B cell (primary cell): ENCODE measurements around the gene ADGRA3. TPM values are rescaled to one million over a fixed set of nuclear protein-coding genes. Genes with fewer than 3 reads are reported as not detected.

Experiments
- ATAC-seq: fragments of 200-7000 bp; cut with Tn5 transposase; one replicate; pipeline ENCODE4 v1.10.0; 2021; ENCODE audit warnings: low read depth, mild to moderate bottlenecking, moderate number of reproducible peaks, moderate library complexity
- CTCF ChIA-PET: fragments of 350-600 bp; sonication (Branson Sonifier 250); formaldehyde crosslinking; loops from one replicate; lab custom pipeline; 2021; ENCODE audit warnings: antibody characterized with exemption, inconsistent platforms; lab: Charles Lee
- POLR2A ChIA-PET: fragments of 350-600 bp; sonication (Branson Sonifier 250); formaldehyde crosslinking; loops from one replicate; lab custom pipeline; 2021; ENCODE audit warnings: antibody characterized with exemption; lab: Charles Lee
- DNase-seq: peaks from one replicate; pipeline ENCODE4 v3.0.0; 2013
- H2AFZ ChIP-seq: 2 replicates; pipeline ENCODE4 v1.6.1; 2012; ENCODE audit warnings: mild to moderate bottlenecking, low read depth, low read length; ENCODE audit not compliant: insufficient read depth, poor library complexity, severe bottlenecking
- H3K27ac ChIP-seq, 2 donors: 1 replicate in 1 of 2; 2 replicates in 1 of 2; pipeline ENCODE4 v1.5.1; 2012 to 2013; ENCODE audit warnings: low read length in 2 of 2, mild to moderate bottlenecking in 2 of 2, moderate library complexity in 1 of 2
- H3K27me3 ChIP-seq, 4 experiments: fragments of 200-600 bp in 1 of 4; sonication (generic) in 1 of 4; replicated peaks in 1 of 4; 1 replicate in 2 of 4; 2 replicates in 2 of 4; pipeline versions ENCODE4 v1.6.1 to v1.7.0; 2013 to 2016; ENCODE audit warnings: low read length in 3 of 4, mild to moderate bottlenecking in 2 of 4, mixed read lengths in 1 of 4, moderate library complexity in 1 of 4; ENCODE audit not compliant: insufficient read depth in 4 of 4, control insufficient read depth in 3 of 4; ENCODE audit errors: control extremely low read depth in 1 of 4
- H3K36me3 ChIP-seq, 2 experiments: replicated peaks in 1 of 2; 1 replicate in 1 of 2; 2 replicates in 1 of 2; pipeline versions ENCODE4 v1.6.1 to v1.7.1; 2013; ENCODE audit warnings: low read length in 1 of 2; ENCODE audit not compliant: insufficient read depth in 2 of 2, control insufficient read depth in 1 of 2; ENCODE audit errors: control extremely low read depth in 1 of 2, extremely low read depth in 1 of 2
- H3K4me1 ChIP-seq, 2 donors: fragments of 200-600 bp in 1 of 2; sonication (generic) in 1 of 2; 1 replicate in 1 of 2; 2 replicates in 1 of 2; pipeline versions ENCODE4 v1.5.1 to v1.6.1; 2013 to 2017; ENCODE audit warnings: low read length in 2 of 2; ENCODE audit not compliant: control insufficient read depth in 2 of 2, insufficient read depth in 2 of 2
- H3K4me2 ChIP-seq: replicated peaks from 2 replicates; pipeline ENCODE3; 2012; ENCODE audit warnings: mild to moderate bottlenecking, low read depth, low read length; ENCODE audit not compliant: poor library complexity, severe bottlenecking
- H3K4me3 ChIP-seq, 5 experiments: fragments of 200-600 bp in 1 of 5; sonication (generic) in 1 of 5; 1 replicate in 3 of 5; 2 replicates in 2 of 5; pipeline versions ENCODE4 v1.5.1 to v1.7.0; 2011 to 2016; ENCODE audit warnings: low read length in 4 of 5, mild to moderate bottlenecking in 4 of 5, low read depth in 2 of 5, control low read depth in 1 of 5, moderate library complexity in 1 of 5; ENCODE audit not compliant: insufficient read depth in 1 of 5; ENCODE audit errors: control extremely low read depth in 1 of 5, extremely low read depth in 1 of 5
- H3K79me2 ChIP-seq: fragments of 200-600 bp; sonication (generic); one replicate; pipeline ENCODE4 v1.6.0; 2016; ENCODE audit warnings: low read length; ENCODE audit not compliant: control insufficient read depth, insufficient read depth
- H3K9ac ChIP-seq: fragments of 200-600 bp; sonication (generic); 2 replicates; pipeline ENCODE4 v1.6.1; 2017; ENCODE audit warnings: mild to moderate bottlenecking, low read length, moderate library complexity
- H3K9me3 ChIP-seq, 3 donors: one replicate each; pipeline versions ENCODE4 v1.6.1 to v1.7.1; 2013; ENCODE audit warnings: low read length in 2 of 3; ENCODE audit not compliant: control insufficient read depth in 2 of 3, insufficient read depth in 1 of 3; ENCODE audit errors: control extremely low read depth in 1 of 3
- H4K20me1 ChIP-seq: 2 replicates; pipeline ENCODE4 v1.6.0; 2012; ENCODE audit warnings: mild to moderate bottlenecking, low read length; ENCODE audit not compliant: insufficient read depth, control insufficient read depth, poor library complexity, severe bottlenecking
- H3K27ac Mint-ChIP-seq: one replicate; pipeline ENCODE4 v1.8.0; 2021; ENCODE audit warnings: mixed read lengths
- H3K27me3 Mint-ChIP-seq: one replicate; pipeline ENCODE4 v1.8.0; 2021; ENCODE audit warnings: mixed read lengths
- H3K4me1 Mint-ChIP-seq: one replicate; pipeline ENCODE4 v1.8.0; 2021; ENCODE audit warnings: mixed read lengths
- H3K4me3 Mint-ChIP-seq: one replicate; pipeline ENCODE4 v1.8.0; 2021; ENCODE audit warnings: mixed read lengths
- H3K9me3 Mint-ChIP-seq: one replicate; pipeline ENCODE4 v1.8.0; 2022; ENCODE audit warnings: mixed read lengths; ENCODE audit not compliant: insufficient read depth
- EZH2 ChIP-seq: IDR thresholded peaks from 2 replicates; pipeline ENCODE4 v1.6.1; 2012; ENCODE audit warnings: borderline replicate concordance, low read depth, mild to moderate bottlenecking, moderate library complexity, low read length; ENCODE audit not compliant: insufficient read depth, poor library complexity, severe bottlenecking
- WGBS: methylation state at CpG from one replicate; pipeline ENCODE4 v1.1.5; 2013; ENCODE audit warnings: missing lambda C conversion rate; ENCODE audit not compliant: insufficient coverage; 5-methylcytosine and 5-hydroxymethylcytosine counted together
- intact Hi-C: fragments of 100-400 bp; cut with micrococcal nuclease; formaldehyde crosslinking; loops from one replicate; pipeline ENCODE4 v1.10.0; 2022
- polyA plus RNA-seq: library from polyadenylated mRNA; depleted of rRNA; stranded (reverse); fragments of >200 nt; gene quantifications from 2 replicates; pipeline ENCODE4 v1.2.3, GENCODE V29; 2012
- total RNA-seq, 2 donors: library from RNA; stranded (reverse); fragments of 120-200 nt in 1 of 2; gene quantifications; 1 replicate in 1 of 2; 2 replicates in 1 of 2; pipeline versions ENCODE4 v1.2.3 to v1.2.4, GENCODE V29; 2013 to 2022
- TF ChIP-seq, protein P1 (sequence below): fragments of 200-600 bp; IDR thresholded peaks from one replicate; pipeline ENCODE4 v1.8.0; 2022; ENCODE audit warnings: antibody characterized with exemption, mild to moderate bottlenecking

The ADGRA3 gene
- total and polyA plus RNA-seq, 2 donors (not counting 1 experiment from before 2014, with no cell fraction given), result 0.25 TPM; not detected in 1

- ATAC-seq, result no peak
- H3K27me3 ChIP-seq, result no peaks in the 10 kb centered on the region
- Mint-ChIP-seq H3K9me3 (peaks cover 5% of the 10 kb centered on the region), H3K27ac (no peak overlapping the region), H3K4me1 (no peaks in the 10 kb centered on the region), H3K27me3 (no peaks in the 10 kb centered on the region), H3K4me3 (no peak overlapping the region)
- DNase-seq, result no peak
- no peaks in the 10 kb centered on the region for H3K79me2 ChIP-seq
- H3K4me2 ChIP-seq, result no peak overlapping the region
- CTCF ChIA-PET, result no interaction called here
- 64% methylated on average over 3 of the region's 6 CpGs for WGBS
- POLR2A ChIA-PET, result no interaction called here
- no peak overlapping the region for H3K4me3 ChIP-seq
- H3K9me3 ChIP-seq, result peaks cover 0 to 12% (median 1%) of the 10 kb centered on the region in 3 donors
- intact Hi-C loops, result no loop called here
- H3K9ac ChIP-seq, result no peak overlapping the region
- TF ChIP-seq, protein P1, sequence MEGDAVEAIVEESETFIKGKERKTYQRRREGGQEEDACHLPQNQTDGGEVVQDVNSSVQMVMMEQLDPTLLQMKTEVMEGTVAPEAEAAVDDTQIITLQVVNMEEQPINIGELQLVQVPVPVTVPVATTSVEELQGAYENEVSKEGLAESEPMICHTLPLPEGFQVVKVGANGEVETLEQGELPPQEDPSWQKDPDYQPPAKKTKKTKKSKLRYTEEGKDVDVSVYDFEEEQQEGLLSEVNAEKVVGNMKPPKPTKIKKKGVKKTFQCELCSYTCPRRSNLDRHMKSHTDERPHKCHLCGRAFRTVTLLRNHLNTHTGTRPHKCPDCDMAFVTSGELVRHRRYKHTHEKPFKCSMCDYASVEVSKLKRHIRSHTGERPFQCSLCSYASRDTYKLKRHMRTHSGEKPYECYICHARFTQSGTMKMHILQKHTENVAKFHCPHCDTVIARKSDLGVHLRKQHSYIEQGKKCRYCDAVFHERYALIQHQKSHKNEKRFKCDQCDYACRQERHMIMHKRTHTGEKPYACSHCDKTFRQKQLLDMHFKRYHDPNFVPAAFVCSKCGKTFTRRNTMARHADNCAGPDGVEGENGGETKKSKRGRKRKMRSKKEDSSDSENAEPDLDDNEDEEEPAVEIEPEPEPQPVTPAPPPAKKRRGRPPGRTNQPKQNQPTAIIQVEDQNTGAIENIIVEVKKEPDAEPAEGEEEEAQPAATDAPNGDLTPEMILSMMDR, result no peak
- TF ChIP-seq EZH2, result no peak
- no peaks in the 10 kb centered on the region for H3K36me3 ChIP-seq
- H3K27ac ChIP-seq, result no peak overlapping the region
- H2AFZ ChIP-seq, result no peak overlapping the region
- no peaks in the 10 kb centered on the region for H4K20me1 ChIP-seq
- H3K4me1 ChIP-seq, result no peaks in the 10 kb centered on the region
Measured at GRCh38 chr4:22356987-22357596, 158.8 kb downstream of the ADGRA3 start.

DNA sequence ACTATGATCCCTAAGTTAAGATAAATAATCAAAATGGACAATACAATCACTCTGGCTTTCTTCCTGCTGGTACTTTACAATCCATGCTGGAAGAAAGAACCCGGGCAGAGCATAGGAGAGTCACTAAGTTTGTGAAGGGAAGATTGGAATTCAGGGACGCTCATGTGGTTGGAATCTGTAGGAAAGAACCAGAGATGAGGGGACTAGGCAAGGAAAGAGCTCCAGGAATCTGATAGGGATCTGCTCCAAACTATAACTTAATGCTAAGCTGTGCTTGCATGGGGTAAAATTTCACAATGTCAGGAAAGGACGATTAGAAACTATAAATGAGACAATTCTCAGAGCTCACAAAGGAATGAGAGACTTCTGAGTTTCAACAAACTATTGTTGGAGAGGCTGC lies 167.5 kb downstream of the ADGRA3 start:
- Mint-ChIP-seq H3K4me1 (no peaks in the 10 kb centered on the region), H3K9me3 (peaks cover 2% of the 10 kb centered on the region), H3K4me3 (no peak overlapping the region), H3K27me3 (no peaks in the 10 kb centered on the region), H3K27ac (no peak overlapping the region)
- no peaks in the 10 kb centered on the region for H3K4me1 ChIP-seq
- H3K9ac ChIP-seq, result no peak overlapping the region
- H3K36me3 ChIP-seq, result no peaks in the 10 kb centered on the region
- no peaks in the 10 kb centered on the region for H3K27me3 ChIP-seq
- no peaks in the 10 kb centered on the region for H3K79me2 ChIP-seq
- TF ChIP-seq, protein P1, result no peak
- no peak for TF ChIP-seq EZH2
- intact Hi-C loops, result no loop called here
- 82% methylated on average over 2 of the region's 3 CpGs for WGBS
- ATAC-seq (no peak), DNase-seq (no peak)
- H2AFZ ChIP-seq, result no peak overlapping the region
- no peak overlapping the region for H3K4me2 ChIP-seq
- CTCF ChIA-PET, result no interaction called here
- H3K4me3 ChIP-seq, result no peak overlapping the region
- H3K9me3 ChIP-seq, result peaks cover 0 to 6% (median under 1%) of the 10 kb centered on the region in 3 donors
- POLR2A ChIA-PET, result no interaction called here
- no peak overlapping the region for H3K27ac ChIP-seq
- no peaks in the 10 kb centered on the region for H4K20me1 ChIP-seq
